SK-N-MC (cell line): ENCODE data around the gene CCDC158.
"Not testable (repeated sequence)": the region's sequence is repeated elsewhere in the genome, so short reads cannot be mapped to it uniquely, and the experiment has no call there.

Source experiments
- DNase-seq: peaks from one replicate; pipeline ENCODE4 v3.0.0-alpha.2; 2011; ENCODE audit warnings: low read depth, low spot score
- H3K27ac ChIP-seq: fragments of 200-600 bp; sonication (generic); 2 replicates; pipeline ENCODE4 v1.5.1; 2016; ENCODE audit warnings: mixed run types
- H3K36me3 ChIP-seq: fragments of 200-600 bp; sonication (generic); 2 replicates; pipeline ENCODE4 v1.6.1; 2017; ENCODE audit warnings: antibody characterized with exemption, low read length, mixed read lengths; ENCODE audit not compliant: insufficient read depth
- H3K4me3 ChIP-seq: fragments of 200-600 bp; sonication (generic); 2 replicates; pipeline ENCODE4 v1.5.1; 2016
- H3K9ac ChIP-seq: fragments of 200-600 bp; sonication (generic); 2 replicates; pipeline ENCODE4 v1.8.0; 2017; ENCODE audit warnings: mixed run types, mixed read lengths; ENCODE audit not compliant: insufficient read length
- H3K9me3 ChIP-seq: fragments of 200-600 bp; sonication (generic); 2 replicates; pipeline ENCODE4 v1.6.1; 2017; ENCODE audit warnings: low read depth, mild to moderate bottlenecking, antibody characterized with exemption, low read length, moderate library complexity, mixed read lengths
- EZH2 ChIP-seq: fragments of 200-600 bp; sonication (generic); IDR thresholded peaks from one replicate; pipeline ENCODE4 v1.6.1; 2017; ENCODE audit warnings: antibody characterized with exemption
- FOXP2 ChIP-seq: optimal IDR thresholded peaks from 2 replicates; pipeline ENCODE3; 2011; ENCODE audit warnings: mild to moderate bottlenecking, moderate library complexity; ENCODE audit not compliant: insufficient read depth; ENCODE audit errors: extremely low read length, control extremely low read depth
- POLR2AphosphoS5 ChIP-seq: IDR thresholded peaks from 2 replicates; pipeline ENCODE4 v1.6.1; 2012; ENCODE audit warnings: mild to moderate bottlenecking, low read depth, low read length, borderline replicate concordance

The CCDC158 gene

DNA sequence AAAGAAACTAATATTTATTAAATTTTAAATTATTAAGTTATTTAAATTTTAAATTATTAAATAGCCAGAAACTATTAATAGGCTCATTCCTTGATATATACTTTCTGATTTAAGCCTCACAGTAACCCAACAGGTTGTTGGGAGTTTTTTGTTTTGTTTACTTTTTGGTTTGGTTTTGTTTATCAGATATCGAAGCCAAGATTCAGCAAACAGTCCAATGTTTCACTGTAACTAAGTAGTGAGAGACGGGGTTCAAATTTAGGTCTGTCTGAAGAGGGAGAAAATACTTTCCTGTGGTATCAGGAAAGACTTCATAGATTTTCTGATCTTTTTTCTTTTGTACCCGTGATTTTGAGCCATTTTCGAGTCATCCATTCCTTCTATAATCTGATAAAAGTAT, 54.2 kb downstream of the CCDC158 start:
- Histone ChIP-seq H3K4me3 (no peak overlapping the region), H3K36me3 (no peaks in the 10 kb centered on the region), H3K9me3 (no peaks in the 10 kb centered on the region), H3K27ac (no peak overlapping the region), H3K9ac (no peak overlapping the region)
- TF ChIP-seq EZH2 = no peak
- no peak for TF ChIP-seq POLR2AphosphoS5
- no peak for TF ChIP-seq FOXP2
- no peak for DNase-seq

GRCh38 chr4:76365636-76366035, 55.3 kb downstream of the CCDC158 start:
- Histone ChIP-seq H3K4me3 (no peak overlapping the region), H3K9me3 (no peaks in the 10 kb centered on the region), H3K36me3 (no peaks in the 10 kb centered on the region), H3K27ac (no peak overlapping the region), H3K9ac (no peak overlapping the region)
- TF ChIP-seq POLR2AphosphoS5 = no peak
- no peak for TF ChIP-seq EZH2
- TF ChIP-seq FOXP2 = no peak
- no peak for DNase-seq

DNA sequence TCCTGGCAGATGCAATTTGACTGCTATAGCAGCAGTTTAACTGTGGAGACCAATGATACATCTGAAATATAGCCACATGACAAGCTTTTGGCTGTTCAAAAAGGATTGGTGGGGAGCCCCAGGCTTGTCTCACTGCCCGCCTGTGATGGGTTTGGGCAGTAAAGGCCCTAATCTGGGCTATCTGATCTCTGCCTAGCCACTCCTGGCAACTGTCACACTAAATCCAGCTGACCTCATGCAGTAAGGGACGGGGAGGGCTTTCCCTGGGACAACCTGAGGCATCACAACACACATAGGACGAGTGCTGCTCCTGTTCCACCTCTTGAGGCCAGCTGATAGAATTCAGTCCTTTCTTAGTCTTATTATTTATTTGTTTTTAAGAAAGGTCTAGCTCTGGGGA, 56.2 kb downstream of the CCDC158 start:
- Histone ChIP-seq H3K9ac (no peak overlapping the region), H3K4me3 (no peak overlapping the region), H3K36me3 (no peaks in the 10 kb centered on the region), H3K9me3 (no peaks in the 10 kb centered on the region), H3K27ac (no peak overlapping the region)
- no peak for TF ChIP-seq EZH2
- TF ChIP-seq FOXP2 = no peak
- DNase-seq = no peak

DNA sequence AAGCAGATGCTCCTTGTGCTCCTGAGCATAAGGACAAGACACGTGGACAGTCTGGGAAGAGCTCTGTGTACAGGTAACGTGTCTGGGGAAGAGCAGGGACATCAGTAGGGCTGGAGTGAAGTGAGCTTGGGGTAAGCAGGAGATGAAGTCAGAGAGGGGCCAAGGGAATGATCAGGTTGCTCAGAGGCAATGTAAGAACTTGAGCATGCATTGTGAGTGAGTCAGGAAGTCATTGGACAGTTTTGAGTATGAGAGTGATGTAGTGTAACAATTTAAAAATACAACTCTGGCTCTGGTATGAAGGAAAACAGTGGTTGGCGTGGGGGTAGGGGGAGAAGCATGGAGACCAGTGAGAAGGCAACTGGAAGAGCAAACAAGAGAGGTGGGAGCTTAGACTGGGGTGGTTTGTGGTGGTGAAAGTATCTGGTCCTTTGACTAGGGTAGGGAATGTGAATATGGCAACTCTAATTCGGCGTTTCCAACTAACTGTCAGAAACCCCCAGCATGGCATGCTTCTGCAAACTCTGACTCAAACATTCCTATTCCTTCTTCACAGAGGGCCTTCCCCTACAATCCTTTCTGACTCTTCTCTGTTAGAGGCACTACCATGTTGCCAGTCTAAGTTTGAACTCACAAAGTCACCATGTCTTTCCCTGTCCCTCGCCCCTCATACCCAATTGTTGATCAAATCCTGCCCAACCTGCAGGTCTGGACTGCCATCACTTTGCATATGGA, 57.2 kb downstream of the CCDC158 start:
- Histone ChIP-seq H3K4me3 (no peak overlapping the region), H3K9me3 (no peaks in the 10 kb centered on the region), H3K27ac (no peak overlapping the region), H3K9ac (no peak overlapping the region), H3K36me3 (no peaks in the 10 kb centered on the region)
- no peak for TF ChIP-seq EZH2
- no peak for TF ChIP-seq FOXP2
- TF ChIP-seq POLR2AphosphoS5 = no peak
- DNase-seq = no peak

DNA sequence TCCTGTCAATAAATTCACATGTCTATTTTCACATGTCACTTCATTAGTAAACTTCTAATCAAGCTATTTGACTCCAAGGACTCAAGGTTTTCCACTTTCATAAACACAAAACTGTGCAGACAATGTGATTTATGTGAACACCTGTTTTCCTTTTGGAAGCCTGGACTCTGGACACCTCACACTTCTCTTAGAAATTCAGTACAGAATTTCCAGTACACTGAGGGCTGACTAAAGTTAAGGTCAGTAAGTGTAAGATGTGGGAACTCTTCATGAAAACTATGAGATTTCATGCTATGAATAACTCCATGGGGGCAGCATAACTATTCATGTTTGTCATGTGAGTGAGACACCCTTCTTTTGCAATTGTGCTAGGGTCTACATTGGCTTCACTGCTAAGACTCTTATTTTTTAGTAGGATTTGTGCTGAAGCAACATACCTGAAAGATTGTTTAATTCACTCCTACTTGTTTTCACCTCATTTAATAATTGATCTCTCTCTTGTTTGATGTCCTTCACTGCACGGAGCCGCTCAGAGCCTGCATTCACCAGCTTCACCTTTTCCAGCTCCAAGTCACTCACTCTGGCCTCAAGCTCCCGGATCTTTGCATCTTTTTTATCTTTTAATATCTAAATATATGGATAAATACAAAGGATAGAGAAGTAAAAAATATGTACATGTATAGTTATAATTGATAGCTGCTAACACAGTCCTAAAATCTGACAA, 59.1 kb downstream of the CCDC158 start:
- Histone ChIP-seq H3K4me3 (no peak overlapping the region), H3K9me3 (no peaks in the 10 kb centered on the region), H3K27ac (no peak overlapping the region), H3K9ac (no peak overlapping the region), H3K36me3 (no peaks in the 10 kb centered on the region)
- no peak for DNase-seq
- no peak for TF ChIP-seq POLR2AphosphoS5
- no peak for TF ChIP-seq FOXP2
- TF ChIP-seq EZH2 = no peak

- H3K4me3 ChIP-seq, H3K9me3 ChIP-seq, H3K36me3 ChIP-seq, H3K27ac ChIP-seq, DNase-seq, H3K9ac ChIP-seq: not testable (repeated sequence)
These were observed 61.0 kb downstream of the CCDC158 start for GRCh38 chr4:76359881-76360466.

DNA sequence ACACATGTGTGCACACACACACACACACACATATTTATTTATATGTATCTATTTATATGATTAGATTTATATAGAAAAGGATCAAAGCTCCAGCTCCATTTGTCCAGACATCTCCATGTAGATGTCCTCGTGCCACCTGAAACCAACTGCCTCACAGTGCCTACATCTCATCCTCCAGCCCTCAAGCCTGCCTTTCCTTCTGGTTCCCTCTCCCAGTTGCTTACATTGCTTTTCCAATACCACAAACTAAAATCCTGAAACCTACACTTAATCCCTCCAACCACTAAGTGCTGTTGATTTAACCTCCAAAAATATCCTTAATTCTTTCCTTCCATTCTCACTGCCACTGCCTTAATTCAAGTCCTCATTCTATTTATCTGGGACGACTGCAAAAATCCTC, 63.0 kb downstream of the CCDC158 start:
- Histone ChIP-seq H3K36me3 (no peaks in the 10 kb centered on the region), H3K27ac (no peak overlapping the region), H3K4me3 (no peak overlapping the region), H3K9me3 (no peaks in the 10 kb centered on the region), H3K9ac (no peak overlapping the region)
- DNase-seq = no peak
- TF ChIP-seq EZH2 (no peak), FOXP2 (no peak), POLR2AphosphoS5 (no peak)

GRCh38 chr4:76354517-76355473, 66.1 kb downstream of the CCDC158 start:
- Histone ChIP-seq H3K9me3 (no peaks in the 10 kb centered on the region), H3K36me3 (no peaks in the 10 kb centered on the region), H3K9ac (no peak overlapping the region), H3K27ac (no peak overlapping the region), H3K4me3 (no peak overlapping the region)
- peak; percentile 34 for DNase-seq
- TF ChIP-seq EZH2 = no peak
- TF ChIP-seq POLR2AphosphoS5 = no peak
- no peak for TF ChIP-seq FOXP2
